22Rv1 (cell line): Measurements from ENCODE around the gene LATS2.

Experiments
- ZFX ChIP-seq: fragments of 450-650 bp; IDR thresholded peaks from 2 replicates; pipeline ENCODE4 v1.6.1; 2017; ENCODE audit warnings: antibody characterized with exemption, borderline replicate concordance
- TF ChIP-seq, protein P1 (sequence below): fragments of 450-650 bp; IDR thresholded peaks from 2 replicates; pipeline ENCODE4 v1.5.1; 2017; ENCODE audit warnings: mild to moderate bottlenecking

DNA sequence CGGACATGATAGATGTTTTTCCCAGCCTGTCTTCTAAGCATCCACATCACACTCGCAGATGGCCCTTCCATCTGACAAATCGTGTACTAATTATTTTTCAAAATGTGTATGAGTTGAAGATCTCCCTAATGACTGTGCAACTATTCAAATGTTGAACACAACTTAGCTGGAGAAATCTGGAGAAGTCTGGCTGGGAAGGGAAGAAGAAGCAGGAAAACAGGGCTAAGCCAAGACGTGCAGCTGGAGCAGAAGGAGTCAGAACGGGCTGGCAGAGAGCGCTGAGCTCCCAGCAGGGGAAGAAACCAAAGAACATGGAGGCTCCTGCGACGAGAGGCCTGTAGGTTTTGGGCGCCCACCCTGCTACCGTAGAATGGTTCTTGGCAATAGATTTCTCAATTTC is 13.2 kb upstream of the LATS2 start:
- TF ChIP-seq, protein P1, sequence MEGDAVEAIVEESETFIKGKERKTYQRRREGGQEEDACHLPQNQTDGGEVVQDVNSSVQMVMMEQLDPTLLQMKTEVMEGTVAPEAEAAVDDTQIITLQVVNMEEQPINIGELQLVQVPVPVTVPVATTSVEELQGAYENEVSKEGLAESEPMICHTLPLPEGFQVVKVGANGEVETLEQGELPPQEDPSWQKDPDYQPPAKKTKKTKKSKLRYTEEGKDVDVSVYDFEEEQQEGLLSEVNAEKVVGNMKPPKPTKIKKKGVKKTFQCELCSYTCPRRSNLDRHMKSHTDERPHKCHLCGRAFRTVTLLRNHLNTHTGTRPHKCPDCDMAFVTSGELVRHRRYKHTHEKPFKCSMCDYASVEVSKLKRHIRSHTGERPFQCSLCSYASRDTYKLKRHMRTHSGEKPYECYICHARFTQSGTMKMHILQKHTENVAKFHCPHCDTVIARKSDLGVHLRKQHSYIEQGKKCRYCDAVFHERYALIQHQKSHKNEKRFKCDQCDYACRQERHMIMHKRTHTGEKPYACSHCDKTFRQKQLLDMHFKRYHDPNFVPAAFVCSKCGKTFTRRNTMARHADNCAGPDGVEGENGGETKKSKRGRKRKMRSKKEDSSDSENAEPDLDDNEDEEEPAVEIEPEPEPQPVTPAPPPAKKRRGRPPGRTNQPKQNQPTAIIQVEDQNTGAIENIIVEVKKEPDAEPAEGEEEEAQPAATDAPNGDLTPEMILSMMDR = no peak
- no peak for TF ChIP-seq ZFX
